SK-N-SH (cell line): ENCODE results near the gene ZNF493.

Experiments
- CTCF ChIP-seq: fragments of 200-600 bp; sonication (generic); IDR thresholded peaks from 2 replicates; pipeline ENCODE4 v1.6.1; 2017; ENCODE audit warnings: antibody characterized with exemption, mild to moderate bottlenecking, moderate library complexity
- EP300 ChIP-seq, 2 experiments: IDR thresholded peaks; 2 replicates each; pipeline versions ENCODE4 v1.4.0 to v1.6.1; 2012; ENCODE audit warnings: borderline replicate concordance in 1 of 2, low read depth in 1 of 2, low read length in 1 of 2
- FOXJ3 ChIP-seq: sonication (generic); formaldehyde crosslinking; IDR thresholded peaks from 2 replicates; pipeline ENCODE4 v1.5.1; 2020; ENCODE audit warnings: mild to moderate bottlenecking, missing genetic modification reagents
- MAX ChIP-seq: IDR thresholded peaks from 2 replicates; pipeline ENCODE4 v1.4.0; 2012; ENCODE audit warnings: low read depth
- MXI1 ChIP-seq: IDR thresholded peaks from 2 replicates; pipeline ENCODE4 v1.6.1; 2012; ENCODE audit warnings: mild to moderate bottlenecking, low read depth, low read length, improper control_type of control experiment
- NFIC ChIP-seq: IDR thresholded peaks from 2 replicates; pipeline ENCODE4 v1.4.0; 2012; ENCODE audit warnings: borderline replicate concordance
- PBX3 ChIP-seq: IDR thresholded peaks from 2 replicates; pipeline ENCODE4; 2012
- RAD21 ChIP-seq: IDR thresholded peaks from 2 replicates; pipeline ENCODE4 v1.6.1; 2012; ENCODE audit warnings: mild to moderate bottlenecking, low read length
- RCOR1 ChIP-seq: fragments of 150-350 bp; IDR thresholded peaks from 2 replicates; pipeline ENCODE4 v1.6.1; 2017; ENCODE audit warnings: antibody characterized with exemption, low read length
- REST ChIP-seq: IDR thresholded peaks from 2 replicates; pipeline ENCODE4 v1.6.1; 2012; ENCODE audit warnings: mild to moderate bottlenecking, low read depth, low read length, moderate library complexity
- TAF1 ChIP-seq: IDR thresholded peaks from 2 replicates; pipeline ENCODE4 v1.6.1; 2012; ENCODE audit warnings: low read depth, mild to moderate bottlenecking, low read length, moderate library complexity, borderline replicate concordance
- USF2 ChIP-seq: fragments of 150-350 bp; IDR thresholded peaks from 2 replicates; pipeline ENCODE4 v1.6.1; 2017; ENCODE audit warnings: antibody characterized with exemption, low read length, low read depth, borderline replicate concordance
- YY1 ChIP-seq: IDR thresholded peaks from 2 replicates; pipeline ENCODE4 v1.4.0; 2012; ENCODE audit warnings: low read depth, mild to moderate bottlenecking
- ZBTB33 ChIP-seq: IDR thresholded peaks from 2 replicates; pipeline ENCODE4 v1.4.0; 2012; ENCODE audit warnings: low read depth, borderline replicate concordance

GRCh38 chr19:21434516-21434915 is 37.6 kb downstream of the ZNF493 start:
- TF ChIP-seq CTCF (no peak), ZBTB33 (no peak), REST (no peak), YY1 (no peak), USF2 (no peak), TAF1 (no peak), EP300 (IDR thresholded peaks at IDR 0.05; ENCODE audit: borderline replicate concordance in 1 of 2, low read depth in 1 of 2, low read length in 1 of 2) (no peak), MXI1 (no peak), NFIC (no peak), PBX3 (no peak), RCOR1 (no peak), RAD21 (no peak), FOXJ3 (CRISPR knock-in tag) (no peak), MAX (no peak)
